ENCODE results near the gene ABCF2. TPM values are rescaled to one million over a fixed set of nuclear protein-coding genes. Genes with fewer than 3 reads are reported as not detected.

The ABCF2 gene
- total RNA-seq, 1 experiment from 2014 or later: 55.5 TPM

DNA sequence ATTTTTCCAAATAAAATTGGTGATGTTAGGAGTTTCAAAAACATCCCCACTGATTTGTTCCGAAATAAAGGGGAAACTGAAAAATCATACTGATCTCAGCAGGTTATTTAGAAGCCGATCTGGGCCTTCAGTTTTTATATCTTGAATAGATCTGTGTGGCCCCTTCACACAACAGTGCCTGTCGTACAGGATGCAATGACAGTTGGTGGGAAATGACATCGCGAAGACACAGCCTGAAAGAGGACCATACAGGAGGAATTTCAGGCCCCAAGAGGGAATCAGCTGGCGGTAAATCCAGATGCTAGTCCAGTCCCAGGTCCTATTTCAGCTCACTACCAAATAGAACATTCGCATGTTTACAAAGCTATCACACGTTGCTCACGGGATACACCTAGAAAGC is 19.7 kb downstream of the ABCF2 start:
- no peaks in the 10 kb centered on the region for H3F3A ChIP-seq (ENCODE audit: low read length, unreplicated experiment)
- H3K4me2 ChIP-seq (ENCODE audit: low read length): no peak overlapping the region
- H3K79me2 ChIP-seq (ENCODE audit: low read length): no peaks in the 10 kb centered on the region
- H3K27me3 ChIP-seq (ENCODE audit: low read length): peaks cover 13% of the 10 kb centered on the region; the same call in 1 of the 2 replicates
- H3K4me1 ChIP-seq (ENCODE audit: insufficient read depth, low read length): no peaks in the 10 kb centered on the region
- TF ChIP-seq EZH2 (IDR thresholded peaks at IDR 0.05; ENCODE audit: low read length, unreplicated experiment) (no peak), EZH2phosphoT487 (IDR thresholded peaks at IDR 0.05; ENCODE audit: borderline replicate concordance, low read length) (no peak)
- TF ChIP-seq, protein P1, sequence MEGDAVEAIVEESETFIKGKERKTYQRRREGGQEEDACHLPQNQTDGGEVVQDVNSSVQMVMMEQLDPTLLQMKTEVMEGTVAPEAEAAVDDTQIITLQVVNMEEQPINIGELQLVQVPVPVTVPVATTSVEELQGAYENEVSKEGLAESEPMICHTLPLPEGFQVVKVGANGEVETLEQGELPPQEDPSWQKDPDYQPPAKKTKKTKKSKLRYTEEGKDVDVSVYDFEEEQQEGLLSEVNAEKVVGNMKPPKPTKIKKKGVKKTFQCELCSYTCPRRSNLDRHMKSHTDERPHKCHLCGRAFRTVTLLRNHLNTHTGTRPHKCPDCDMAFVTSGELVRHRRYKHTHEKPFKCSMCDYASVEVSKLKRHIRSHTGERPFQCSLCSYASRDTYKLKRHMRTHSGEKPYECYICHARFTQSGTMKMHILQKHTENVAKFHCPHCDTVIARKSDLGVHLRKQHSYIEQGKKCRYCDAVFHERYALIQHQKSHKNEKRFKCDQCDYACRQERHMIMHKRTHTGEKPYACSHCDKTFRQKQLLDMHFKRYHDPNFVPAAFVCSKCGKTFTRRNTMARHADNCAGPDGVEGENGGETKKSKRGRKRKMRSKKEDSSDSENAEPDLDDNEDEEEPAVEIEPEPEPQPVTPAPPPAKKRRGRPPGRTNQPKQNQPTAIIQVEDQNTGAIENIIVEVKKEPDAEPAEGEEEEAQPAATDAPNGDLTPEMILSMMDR (conservative IDR thresholded peaks at IDR 0.05; ENCODE audit: low read depth, low read length): no peak
- ATAC-seq: no peak
- H3K27ac ChIP-seq (ENCODE audit: low read length): no peak overlapping the region
- DNase-seq: no peak
- H4K20me1 ChIP-seq (ENCODE audit: low read length): no peaks in the 10 kb centered on the region
- H3K9ac ChIP-seq (ENCODE audit: low read length): no peak overlapping the region
- intact Hi-C loops (cut with micrococcal nuclease): no loop called here
- H3K4me3 ChIP-seq (ENCODE audit: low read length): no peak overlapping the region
- H3K9me3 ChIP-seq (ENCODE audit: low read length): no peaks in the 10 kb centered on the region
- ChIA-PET CTCF (no interaction called here), POLR2A (ENCODE audit: unreplicated experiment) (no interaction called here)
- H3K36me3 ChIP-seq (ENCODE audit: low read depth, low read length): no peaks in the 10 kb centered on the region
- no TSS peak for BruUV-seq (replicated peaks)
- H3K9me2 ChIP-seq (replicated peaks; ENCODE audit: low read length): no peaks in the 10 kb centered on the region
- no peak overlapping the region for H2AFZ ChIP-seq (ENCODE audit: low read length)

DNA sequence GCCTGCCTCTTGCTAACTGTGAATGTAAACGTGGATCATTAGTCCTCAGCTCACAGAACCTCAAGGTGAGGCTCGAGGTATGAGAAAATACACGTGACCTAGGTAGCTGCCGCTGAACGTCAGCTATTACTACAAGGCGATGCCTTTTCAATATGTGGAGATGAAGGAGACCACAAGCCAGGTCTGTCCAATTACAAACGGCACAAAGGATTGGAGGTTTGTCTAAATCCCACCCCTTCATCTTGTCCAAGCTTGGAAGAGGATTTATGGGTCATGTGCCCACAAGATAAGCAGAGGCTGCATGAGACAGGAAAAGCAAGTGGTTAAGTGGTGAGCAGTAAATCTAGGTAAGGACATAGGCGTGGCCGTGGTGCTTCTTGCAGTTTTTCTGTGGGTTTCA is 20.1 kb downstream of the ABCF2 start:
- BruUV-seq (replicated peaks): no TSS peak
- peaks cover 16% of the 10 kb centered on the region for H3K27me3 ChIP-seq (ENCODE audit: low read length)

DNA sequence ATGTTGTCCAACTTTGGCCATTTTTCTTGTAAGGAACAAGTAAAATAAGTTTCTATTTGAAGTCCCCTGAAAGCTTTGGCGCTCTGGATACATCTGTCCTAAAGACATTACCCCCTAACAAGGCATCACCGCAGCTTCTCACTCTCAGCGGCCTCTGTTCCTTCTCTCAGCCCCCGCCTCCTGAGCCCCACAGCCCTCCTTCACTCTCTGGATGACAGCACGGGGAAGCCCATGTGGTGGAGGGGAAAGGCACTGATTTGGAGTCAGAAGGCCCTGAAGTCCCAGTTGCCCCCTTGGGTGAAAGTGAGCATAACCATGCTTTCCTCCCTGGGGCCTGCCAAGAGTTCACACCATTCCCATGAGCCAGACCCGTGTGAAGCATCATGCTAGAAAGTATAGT is 21.3 kb downstream of the ABCF2 start:
- H3K4me1 ChIP-seq (ENCODE audit: insufficient read depth, low read length): no peaks in the 10 kb centered on the region
- ChIA-PET POLR2A (ENCODE audit: unreplicated experiment) (no interaction called here), CTCF (no interaction called here)
- no peak overlapping the region for H3K4me2 ChIP-seq (ENCODE audit: low read length)
- intact Hi-C loops (cut with micrococcal nuclease): no loop called here
- H3K27ac ChIP-seq (ENCODE audit: low read length): no peak overlapping the region
- no peak for TF ChIP-seq EZH2 (IDR thresholded peaks at IDR 0.05; ENCODE audit: low read length, unreplicated experiment)
- TF ChIP-seq EZH2phosphoT487 (IDR thresholded peaks at IDR 0.05; ENCODE audit: borderline replicate concordance, low read length): no peak
- TF ChIP-seq, protein P1 (conservative IDR thresholded peaks at IDR 0.05; ENCODE audit: low read depth, low read length): no peak
- DNase-seq (no peak), ATAC-seq (no peak)
- H3K4me3 ChIP-seq (ENCODE audit: low read length): no peak overlapping the region
- no peaks in the 10 kb centered on the region for H4K20me1 ChIP-seq (ENCODE audit: low read length)
- no peaks in the 10 kb centered on the region for H3K9me3 ChIP-seq (ENCODE audit: low read length)
- H3K9ac ChIP-seq (ENCODE audit: low read length): no peak overlapping the region
- no peaks in the 10 kb centered on the region for H3K9me2 ChIP-seq (replicated peaks; ENCODE audit: low read length)
- H3K36me3 ChIP-seq (ENCODE audit: low read depth, low read length): no peaks in the 10 kb centered on the region
- no peak overlapping the region for H2AFZ ChIP-seq (ENCODE audit: low read length)
- no TSS peak for BruUV-seq (replicated peaks)
- no peaks in the 10 kb centered on the region for H3K79me2 ChIP-seq (ENCODE audit: low read length)
- peaks cover 26% of the 10 kb centered on the region for H3K27me3 ChIP-seq (ENCODE audit: low read length)
- H3F3A ChIP-seq (ENCODE audit: low read length, unreplicated experiment): no peaks in the 10 kb centered on the region

More for the DNA sequence above, 20.1 kb downstream of the ABCF2 start:
- H3K79me2 ChIP-seq (ENCODE audit: low read length): no peaks in the 10 kb centered on the region
- H3K4me3 ChIP-seq (ENCODE audit: low read length): no peak overlapping the region
- CTCF ChIA-PET: no interaction called here
- intact Hi-C loops (cut with micrococcal nuclease): no loop called here
- TF ChIP-seq, protein P1 (conservative IDR thresholded peaks at IDR 0.05; ENCODE audit: low read depth, low read length): no peak
- no peak for TF ChIP-seq EZH2phosphoT487 (IDR thresholded peaks at IDR 0.05; ENCODE audit: borderline replicate concordance, low read length)
- TF ChIP-seq EZH2 (IDR thresholded peaks at IDR 0.05; ENCODE audit: low read length, unreplicated experiment): no peak
- H3K9me2 ChIP-seq (replicated peaks; ENCODE audit: low read length): no peaks in the 10 kb centered on the region
- no peaks in the 10 kb centered on the region for H3K9me3 ChIP-seq (ENCODE audit: low read length)
- no peak overlapping the region for H3K9ac ChIP-seq (ENCODE audit: low read length)
- H3F3A ChIP-seq (ENCODE audit: low read length, unreplicated experiment): no peaks in the 10 kb centered on the region
- no peak overlapping the region for H2AFZ ChIP-seq (ENCODE audit: low read length)
- H3K4me1 ChIP-seq (ENCODE audit: insufficient read depth, low read length): no peaks in the 10 kb centered on the region
- no peaks in the 10 kb centered on the region for H3K36me3 ChIP-seq (ENCODE audit: low read depth, low read length)
- POLR2A ChIA-PET (ENCODE audit: unreplicated experiment): no interaction called here
- no peak overlapping the region for H3K4me2 ChIP-seq (ENCODE audit: low read length)
- no peaks in the 10 kb centered on the region for H4K20me1 ChIP-seq (ENCODE audit: low read length)
- ATAC-seq (no peak), DNase-seq (no peak)
- H3K27ac ChIP-seq (ENCODE audit: low read length): no peak overlapping the region

All from PC-3 (cell line).